HepG2 (cell line): Measurements from ENCODE around the gene OSTF1. TPM values are rescaled to one million over a fixed set of nuclear protein-coding genes. Genes with fewer than 3 reads are reported as not detected.
A peak's percentile ranks its signal among the peaks of the same experiment; 100 is the strongest.

Experiments
- ATAC-seq: fragments of 200-7000 bp; cut with Tn5 transposase; 3 replicates; pipeline ENCODE4 v1.9.1; 2020; ENCODE audit warnings: mild to moderate bottlenecking, moderate library complexity
- BruUV-seq: library from RNA; stranded (reverse); fragments of 400-500 nt; replicated peaks from 2 replicates; lab custom pipeline; 2021; lab: Mats Ljungman, UMichigan
- CTCF ChIA-PET: fragments of 300-600 bp; formaldehyde crosslinking; extraction: SDS; loops from one replicate; lab custom pipeline; 2021; ENCODE audit warnings: low total read pairs, inconsistent platforms, low intra/inter-chr PET ratio; lab: Yijun Ruan, JAX
- POLR2A ChIA-PET: fragments of 350-600 bp; sonication (Branson Sonifier 250); formaldehyde crosslinking; loops from one replicate; lab custom pipeline; 2020; ENCODE audit warnings: antibody characterized with exemption, inconsistent platforms; lab: Yijun Ruan, JAX
- DNase-seq: peaks from one replicate; pipeline ENCODE4 v3.0.0-alpha.2; 2015; ENCODE audit warnings: low spot score
- FAIRE-seq: peaks from 3 replicates; lab custom pipeline; 2011; peaks lifted over from hg19 to GRCh38; lab: Jason Lieb, UNC
- H2AFZ ChIP-seq: one replicate; pipeline ENCODE4 v1.6.1; 2011; ENCODE audit warnings: low read length, inconsistent platforms
- H3K27ac ChIP-seq: fragments of 300-600 bp; 3 replicates; pipeline ENCODE4 v1.8.0; 2011; ENCODE audit warnings: mixed run types, mild to moderate bottlenecking, mixed read lengths, low read length, inconsistent platforms; ENCODE audit not compliant: insufficient read depth; ENCODE audit errors: extremely low read length
- H3K27me3 ChIP-seq, 2 experiments: fragments of 200-600 bp in 1 of 2; 2 replicates in 1 of 2; 3 replicates in 1 of 2; pipeline versions ENCODE4 v1.6.0 to v1.8.0; 2011; ENCODE audit warnings: low read length in 2 of 2, mild to moderate bottlenecking in 2 of 2, moderate library complexity in 2 of 2, inconsistent platforms in 1 of 2; ENCODE audit not compliant: insufficient read depth in 2 of 2, control insufficient read depth in 1 of 2
- H3K36me3 ChIP-seq, 2 experiments: fragments of 200-600 bp in 1 of 2; replicated peaks in 1 of 2; 2 replicates in 1 of 2; 3 replicates in 1 of 2; pipeline versions ENCODE4 v1.5.1 to v1.8.0; 2011; ENCODE audit warnings: low read length in 2 of 2, inconsistent platforms in 1 of 2; ENCODE audit not compliant: insufficient read depth in 2 of 2, control insufficient read depth in 1 of 2
- H3K4me1 ChIP-seq: 2 replicates; pipeline ENCODE4 v1.5.1; 2012; ENCODE audit warnings: low read length, inconsistent platforms; ENCODE audit not compliant: insufficient read depth
- H3K4me2 ChIP-seq: 2 replicates; pipeline ENCODE4 v1.6.0; 2011; ENCODE audit warnings: low read depth, low read length, inconsistent platforms
- H3K4me3 ChIP-seq, 3 experiments: fragments of 200-600 bp in 1 of 3; sonication (generic), shearing (Covaris generic) in 1 of 3; replicated peaks in 1 of 3; 2 replicates each; pipeline ENCODE4 v1.5.1; 2011 to 2016; ENCODE audit warnings: low read length in 3 of 3, inconsistent platforms in 2 of 3, low read depth in 2 of 3, mild to moderate bottlenecking in 2 of 3, control low read depth in 1 of 3, mixed read lengths in 1 of 3; ENCODE audit not compliant: insufficient read depth in 1 of 3
- H3K79me2 ChIP-seq: one replicate; pipeline ENCODE4 v1.6.1; 2011; ENCODE audit warnings: low read length, inconsistent platforms; ENCODE audit not compliant: insufficient read depth
- H3K9ac ChIP-seq: 2 replicates; pipeline ENCODE4 v1.6.0; 2011; ENCODE audit warnings: mild to moderate bottlenecking, low read depth, low read length, inconsistent platforms; ENCODE audit not compliant: insufficient read depth
- H3K9me3 ChIP-seq: 2 replicates; pipeline ENCODE4 v1.5.1; 2012; ENCODE audit warnings: mild to moderate bottlenecking, low read length
- H4K20me1 ChIP-seq: 2 replicates; pipeline ENCODE4 v1.6.0; 2011; ENCODE audit warnings: inconsistent platforms, mild to moderate bottlenecking, low read length, moderate library complexity; ENCODE audit not compliant: insufficient read depth
- FOSL2 ChIP-seq: sonication (generic); formaldehyde crosslinking; IDR thresholded peaks from 2 replicates; pipeline ENCODE4 v1.4.0; 2020; ENCODE audit warnings: missing genetic modification reagents
- GABPB1 ChIP-seq: IDR thresholded peaks from 2 replicates; pipeline ENCODE4 v1.6.1; 2016; ENCODE audit warnings: mild to moderate bottlenecking, missing genetic modification reagents, moderate library complexity, missing compliant biosample characterization
- KAT7 ChIP-seq: IDR thresholded peaks from 2 replicates; pipeline ENCODE4 v1.6.1; 2018; ENCODE audit warnings: borderline replicate concordance, missing compliant biosample characterization
- KAT8 ChIP-seq: IDR thresholded peaks from 2 replicates; pipeline ENCODE4 v1.6.1; 2016; ENCODE audit warnings: missing genetic modification reagents, missing compliant biosample characterization
- NCOA2 ChIP-seq: sonication (generic); formaldehyde crosslinking; IDR thresholded peaks from 2 replicates; pipeline ENCODE4 v1.8.0; 2022; ENCODE audit warnings: inconsistent platforms
- NR2F1 ChIP-seq, 2 experiments: fragments of 450-650 bp in 1 of 2; formaldehyde crosslinking in 1 of 2; IDR thresholded peaks; 2 replicates each; pipeline versions ENCODE4 v1.5.0 to v1.6.1; 2016 to 2020; ENCODE audit warnings: mild to moderate bottlenecking in 1 of 2, missing compliant biosample characterization in 1 of 2, missing genetic modification reagents in 1 of 2, moderate library complexity in 1 of 2
- NR2F2 ChIP-seq: IDR thresholded peaks from 2 replicates; pipeline ENCODE4 v1.6.1; 2012; ENCODE audit warnings: low read depth, inconsistent platforms, borderline replicate concordance
- PATZ1 ChIP-seq: sonication (generic); formaldehyde crosslinking; IDR thresholded peaks from 2 replicates; pipeline ENCODE4 v1.4.0; 2020; ENCODE audit warnings: missing genetic modification reagents
- PHF21A ChIP-seq: sonication (generic); formaldehyde crosslinking; IDR thresholded peaks from 2 replicates; pipeline ENCODE4 v1.5.0; 2020; ENCODE audit warnings: mild to moderate bottlenecking, missing genetic modification reagents
- POGZ ChIP-seq: sonication (generic); formaldehyde crosslinking; IDR thresholded peaks from 2 replicates; pipeline ENCODE4 v1.4.0; 2020; ENCODE audit warnings: mild to moderate bottlenecking, missing genetic modification reagents
- ZBTB44 ChIP-seq: sonication (generic); formaldehyde crosslinking; IDR thresholded peaks from 2 replicates; pipeline ENCODE4 v1.4.0; 2020; ENCODE audit warnings: missing genetic modification reagents
- ZNF121 ChIP-seq: sonication (generic); formaldehyde crosslinking; IDR thresholded peaks from 2 replicates; pipeline ENCODE4 v1.5.0; 2020; ENCODE audit warnings: mild to moderate bottlenecking, missing genetic modification reagents
- ZNF160 ChIP-seq: sonication (generic); formaldehyde crosslinking; IDR thresholded peaks from 2 replicates; pipeline ENCODE4 v1.8.0; 2022; ENCODE audit warnings: mild to moderate bottlenecking, inconsistent platforms, missing genetic modification reagents
- ZNF431 ChIP-seq: sonication (generic); formaldehyde crosslinking; IDR thresholded peaks from 2 replicates; pipeline ENCODE4 v1.9.0; 2022; ENCODE audit warnings: missing genetic modification reagents, low read depth, mild to moderate bottlenecking, borderline replicate concordance
- ZNF768 ChIP-seq: sonication (generic); formaldehyde crosslinking; IDR thresholded peaks from 2 replicates; pipeline ENCODE4 v1.4.0; 2020; ENCODE audit warnings: missing genetic modification reagents
- ZNF788 ChIP-seq: sonication (generic); formaldehyde crosslinking; IDR thresholded peaks from 2 replicates; pipeline ENCODE4 v1.5.0; 2020; ENCODE audit warnings: mild to moderate bottlenecking, missing genetic modification reagents, borderline replicate concordance
- WGBS: methylation state at CpG from one replicate; pipeline ENCODE4 v1.1.6; 2017; ENCODE audit warnings: low lambda C conversion rate; 5-methylcytosine and 5-hydroxymethylcytosine counted together
- in situ Hi-C: cut with HindIII; loops from 2 replicates; pipeline ENCODE4 v1.10.0; 2017; ENCODE audit warnings: low pct_unique_long_range_greater_than_20kb; ENCODE audit not compliant: extremely low pct_ligation_motif_present
- intact Hi-C: fragments of 100-400 bp; cut with micrococcal nuclease; formaldehyde crosslinking; loops from one replicate; pipeline ENCODE4 v1.10.0; 2022; ENCODE audit not compliant: unreplicated experiment
- polyA plus RNA-seq, 8 experiments: library from polyadenylated mRNA; depleted of rRNA in 3 of 8; stranded (reverse) in 7 of 8; unstranded in 1 of 8; fragments of >200 nt; fragmentation: Illumina TruSeq in 4 of 8; extraction: Trizol in 4 of 8; gene quantifications; 2 replicates each; pipeline versions ENCODE4 v1.2.1 to v1.2.3, GENCODE V29; 2011 to 2016; ENCODE audit warnings: low read depth in 4 of 8, missing spikeins in 1 of 8, mixed read lengths in 1 of 8; ENCODE audit not compliant: insufficient read depth in 1 of 8
- total RNA-seq, 5 experiments: library from RNA; depleted of rRNA; stranded (reverse); fragments of >200 nt; fragmentation: Illumina TruSeq; extraction: Trizol; gene quantifications; 2 replicates each; pipeline ENCODE4 v1.2.3, GENCODE V29; 2016; ENCODE audit warnings: low read depth in 1 of 5
- TF ChIP-seq, protein P1 (sequence below): sonication (generic); formaldehyde crosslinking; IDR thresholded peaks from 2 replicates; pipeline ENCODE4 v1.5.1; 2020; ENCODE audit warnings: missing genetic modification reagents, mild to moderate bottlenecking, borderline replicate concordance

Gene OSTF1
- total and polyA plus RNA-seq, 2 of the 13 experiments (the other 11 are each of a cell fraction or from before 2014, with no cell fraction given), result 16.8 to 39.0 TPM

- POLR2A ChIA-PET, result interaction anchor here (0.6 to 2.3 kb wide), 5 partner anchors 58 to 1308 kb away, joined by 3 to 7 read pairs (median 4); no protein-coding TSS in a partner anchor
- CTCF ChIA-PET, result no interaction called here
- Histone ChIP-seq H3K4me3 (peak overlapping the region; percentile 85 to 98 (median 91)), H3K27me3 (no peaks in the 10 kb centered on the region; a peak in 1 of 5 replicates), H3K4me1 (peaks cover 71% of the 10 kb centered on the region), H3K36me3 (no peaks in the 10 kb centered on the region), H3K4me2 (peak overlapping the region; percentile 86), H3K9me3 (no peaks in the 10 kb centered on the region), H3K79me2 (peaks cover 18% of the 10 kb centered on the region), H3K9ac (peak overlapping the region; percentile 93), H4K20me1 (peaks cover 5% of the 10 kb centered on the region; the same call in 1 of the 2 replicates), H2AFZ (no peak overlapping the region), H3K27ac (peak overlapping the region; percentile 98)
- FAIRE-seq (peak; percentile 15), ATAC-seq (no peak), DNase-seq (peak; percentile 39)
- WGBS, result under 1% methylated on average over 16 of the region's 16 CpGs
- in situ Hi-C loops (loop anchor here (5.0 kb wide), 1 partner anchor 134 kb away; the partner anchor contains the start of gene C9orf40), intact Hi-C loops (loop anchor here (5.0 kb wide), 2 partner anchors 96 to 134 kb away; partner anchors contain the start of gene C9orf40)
- no TSS peak for BruUV-seq
- TF ChIP-seq NCOA2 (CRISPR knock-in tag) (peak; percentile 25; the same call in 1 of the 2 replicates), ZNF160 (no peak), ZBTB44 (CRISPR knock-in tag) (no peak), POGZ (CRISPR knock-in tag) (peak; percentile 71), NR2F2 (0 out of 2 replicates have a peak, but pooled peaks have one; percentile 23), NR2F1 (CRISPR knock-in tag; IDR thresholded peaks at IDR 0.05) (peak in 1 of 2 experiments; percentile 15; a peak in 1 of 4 replicates), KAT7 (peak; percentile 47; the same call in 1 of the 2 replicates), KAT8 (CRISPR knock-in tag) (no peak), GABPB1 (0 out of 2 replicates have a peak, but pooled peaks have one; percentile 16), PATZ1 (CRISPR knock-in tag) (0 out of 2 replicates have a peak, but pooled peaks have one; percentile 16), FOSL2 (CRISPR knock-in tag) (peak; percentile 23; the same call in 1 of the 2 replicates), ZNF768 (CRISPR knock-in tag) (no peak), ZNF788 (CRISPR knock-in tag) (peak; percentile 56; the same call in 1 of the 2 replicates), ZNF121 (peak; percentile 74), ZNF431 (no peak), PHF21A (CRISPR knock-in tag) (peak; percentile 52; the same call in 1 of the 2 replicates)
- TF ChIP-seq, protein P1, sequence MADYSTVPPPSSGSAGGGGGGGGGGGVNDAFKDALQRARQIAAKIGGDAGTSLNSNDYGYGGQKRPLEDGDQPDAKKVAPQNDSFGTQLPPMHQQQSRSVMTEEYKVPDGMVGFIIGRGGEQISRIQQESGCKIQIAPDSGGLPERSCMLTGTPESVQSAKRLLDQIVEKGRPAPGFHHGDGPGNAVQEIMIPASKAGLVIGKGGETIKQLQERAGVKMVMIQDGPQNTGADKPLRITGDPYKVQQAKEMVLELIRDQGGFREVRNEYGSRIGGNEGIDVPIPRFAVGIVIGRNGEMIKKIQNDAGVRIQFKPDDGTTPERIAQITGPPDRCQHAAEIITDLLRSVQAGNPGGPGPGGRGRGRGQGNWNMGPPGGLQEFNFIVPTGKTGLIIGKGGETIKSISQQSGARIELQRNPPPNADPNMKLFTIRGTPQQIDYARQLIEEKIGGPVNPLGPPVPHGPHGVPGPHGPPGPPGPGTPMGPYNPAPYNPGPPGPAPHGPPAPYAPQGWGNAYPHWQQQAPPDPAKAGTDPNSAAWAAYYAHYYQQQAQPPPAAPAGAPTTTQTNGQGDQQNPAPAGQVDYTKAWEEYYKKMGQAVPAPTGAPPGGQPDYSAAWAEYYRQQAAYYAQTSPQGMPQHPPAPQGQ (CRISPR knock-in tag), result no peak
Observed at GRCh38 chr9:75086541-75087288, 1.6 kb upstream of the OSTF1 start.
